Measurements from ENCODE around the gene SLC12A1.

Gene SLC12A1

GRCh38 chr15:48242535-48242934, 36.4 kb downstream of the SLC12A1 start:
- no peak for DNase-seq (ENCODE audit: low spot score)

GRCh38 chr15:48244921-48245320, 38.8 kb downstream of the SLC12A1 start:
- no peak for DNase-seq (ENCODE audit: low spot score)

GRCh38 chr15:48248414-48248813, 42.3 kb downstream of the SLC12A1 start:
- DNase-seq (ENCODE audit: low spot score): no peak

GRCh38 chr15:48250640-48251076, 44.6 kb downstream of the SLC12A1 start:
- DNase-seq (ENCODE audit: low spot score): peak; percentile 68

- no peak for DNase-seq (ENCODE audit: low spot score)
These were observed 47.1 kb downstream of the SLC12A1 start for GRCh38 chr15:48253172-48253571.

- no peak for DNase-seq (ENCODE audit: low spot score)
These were observed 59.0 kb downstream of the SLC12A1 start for GRCh38 chr15:48265135-48265534.

GRCh38 chr15:48266024-48266689, 60.1 kb downstream of the SLC12A1 start:
- DNase-seq (ENCODE audit: low spot score): no peak

- no peak for DNase-seq (ENCODE audit: low spot score)
These were observed 61.7 kb downstream of the SLC12A1 start for GRCh38 chr15:48267766-48268165.

GRCh38 chr15:48273049-48273448, 66.9 kb downstream of the SLC12A1 start:
- DNase-seq (ENCODE audit: low spot score): no peak

GRCh38 chr15:48278666-48279065, 72.6 kb downstream of the SLC12A1 start:
- no peak for DNase-seq (ENCODE audit: low spot score)

GRCh38 chr15:48279608-48280007, 73.5 kb downstream of the SLC12A1 start:
- no peak for DNase-seq (ENCODE audit: low spot score)

GRCh38 chr15:48281674-48282073, 75.6 kb downstream of the SLC12A1 start:
- no peak for DNase-seq (ENCODE audit: low spot score)

GRCh38 chr15:48282216-48282615, 76.1 kb downstream of the SLC12A1 start:
- no peak for DNase-seq (ENCODE audit: low spot score)

GRCh38 chr15:48283396-48284145, 77.5 kb downstream of the SLC12A1 start:
- no peak for DNase-seq (ENCODE audit: low spot score)

- DNase-seq (ENCODE audit: low spot score): peak; percentile 82
These were observed 79.5 kb downstream of the SLC12A1 start for GRCh38 chr15:48285329-48286214.

- DNase-seq (ENCODE audit: low spot score): no peak
These were observed 83.5 kb downstream of the SLC12A1 start for GRCh38 chr15:48289628-48290027.

GRCh38 chr15:48292458-48292857, 86.4 kb downstream of the SLC12A1 start:
- no peak for DNase-seq (ENCODE audit: low spot score)

- DNase-seq (ENCODE audit: low spot score): no peak
These were observed 91.6 kb downstream of the SLC12A1 start for GRCh38 chr15:48297668-48298067.

- DNase-seq (ENCODE audit: low spot score): no peak
These were observed 92.8 kb downstream of the SLC12A1 start for GRCh38 chr15:48298914-48299313.

- DNase-seq (ENCODE audit: low spot score): no peak
These were observed 93.9 kb downstream of the SLC12A1 start for GRCh38 chr15:48300038-48300437.

GRCh38 chr15:48304398-48304797, 98.3 kb downstream of the SLC12A1 start:
- DNase-seq (ENCODE audit: low spot score): no peak

- DNase-seq (ENCODE audit: low spot score): no peak
These were observed 100.5 kb downstream of the SLC12A1 start for GRCh38 chr15:48306639-48307038.

GRCh38 chr15:48307586-48307985, 101.5 kb downstream of the SLC12A1 start:
- DNase-seq (ENCODE audit: low spot score): no peak
